Fibroblast of lung (primary cell): ENCODE data around the gene PEPD. TPM values are rescaled to one million over a fixed set of nuclear protein-coding genes. Genes with fewer than 3 reads are reported as not detected.

Source experiments
- DNase-seq, 2 donors: peaks; one replicate each; pipeline versions ENCODE4 v3.0.0 to v3.0.0-alpha.2; 2010; ENCODE audit warnings: low read depth in 2 of 2
- H2AFZ ChIP-seq: 2 replicates; pipeline ENCODE4 v1.5.1; 2012; ENCODE audit warnings: low read length, control low read depth, inconsistent platforms
- H3K27ac ChIP-seq: 2 replicates; pipeline ENCODE4 v1.5.1; 2011; ENCODE audit warnings: low read length, control low read depth; ENCODE audit not compliant: insufficient read depth
- H3K27me3 ChIP-seq: 2 replicates; pipeline ENCODE4 v1.5.1; 2011; ENCODE audit warnings: mild to moderate bottlenecking, low read length; ENCODE audit not compliant: control insufficient read depth, insufficient read depth
- H3K36me3 ChIP-seq: 2 replicates; pipeline ENCODE4 v1.5.1; 2011; ENCODE audit warnings: low read length; ENCODE audit not compliant: control insufficient read depth, insufficient read depth
- H3K4me1 ChIP-seq: 2 replicates; pipeline ENCODE4 v1.5.1; 2011; ENCODE audit warnings: low read length; ENCODE audit not compliant: control insufficient read depth, insufficient read depth; ENCODE audit errors: extremely low read depth
- H3K4me2 ChIP-seq: 2 replicates; pipeline ENCODE4 v1.5.1; 2011; ENCODE audit warnings: low read length, control low read depth; ENCODE audit not compliant: insufficient read depth; ENCODE audit errors: extremely low read depth
- H3K4me3 ChIP-seq, 4 experiments: fragments of 200-600 bp in 1 of 4; sonication (generic) in 1 of 4; replicated peaks in 1 of 4; 2 replicates each; pipeline ENCODE4 v1.5.1; 2011 to 2016; ENCODE audit warnings: low read length in 4 of 4, low read depth in 3 of 4, mild to moderate bottlenecking in 3 of 4, control low read depth in 2 of 4, inconsistent platforms in 1 of 4, mixed read lengths in 1 of 4; ENCODE audit not compliant: insufficient read depth in 1 of 4; ENCODE audit errors: control extremely low read depth in 1 of 4
- H3K79me2 ChIP-seq: 2 replicates; pipeline ENCODE4 v1.5.1; 2012; ENCODE audit warnings: mild to moderate bottlenecking, low read length, inconsistent platforms; ENCODE audit not compliant: control insufficient read depth, insufficient read depth
- H3K9ac ChIP-seq: 2 replicates; pipeline ENCODE4 v1.5.1; 2011; ENCODE audit warnings: mild to moderate bottlenecking, low read length, control low read depth; ENCODE audit not compliant: insufficient read depth
- H3K9me3 ChIP-seq: 2 replicates; pipeline ENCODE4 v1.5.1; 2012; ENCODE audit warnings: low read depth, low read length; ENCODE audit not compliant: control insufficient read depth, insufficient read depth
- H4K20me1 ChIP-seq: 2 replicates; pipeline ENCODE4 v1.5.1; 2011; ENCODE audit warnings: low read length; ENCODE audit not compliant: control insufficient read depth, insufficient read depth; ENCODE audit errors: extremely low read depth
- EZH2 ChIP-seq: IDR thresholded peaks from 2 replicates; pipeline ENCODE4 v1.5.1; 2012; ENCODE audit warnings: low read length, control low read depth, mild to moderate bottlenecking; ENCODE audit errors: missing control alignments
- polyA plus RNA-seq, 2 donors: library from polyadenylated mRNA; depleted of rRNA in 1 of 2; stranded (reverse) in 1 of 2; unstranded in 1 of 2; fragments of >200 nt; gene quantifications; 2 replicates each; pipeline ENCODE4 v1.2.1, GENCODE V29; 2011 to 2012; ENCODE audit warnings: missing spikeins in 1 of 2
- total RNA-seq: library from RNA; depleted of rRNA; stranded (reverse); fragments of >200 nt; gene quantifications from 2 replicates; pipeline ENCODE4 v1.2.1, GENCODE V29; 2014
- TF ChIP-seq, protein P1 (sequence below), 2 donors: IDR thresholded peaks in 1 of 2; conservative IDR thresholded peaks in 1 of 2; 1 replicate in 1 of 2; 2 replicates in 1 of 2; pipeline ENCODE4 v1.5.1; 2011 to 2012; ENCODE audit warnings: low read length in 2 of 2, control low read depth in 1 of 2, inconsistent platforms in 1 of 2, low read depth in 1 of 2, mild to moderate bottlenecking in 1 of 2

Gene PEPD
- total and polyA plus RNA-seq, 2 donors (not counting 1 experiment from before 2014, with no cell fraction given) = 59.8 to 81.9 TPM

DNA sequence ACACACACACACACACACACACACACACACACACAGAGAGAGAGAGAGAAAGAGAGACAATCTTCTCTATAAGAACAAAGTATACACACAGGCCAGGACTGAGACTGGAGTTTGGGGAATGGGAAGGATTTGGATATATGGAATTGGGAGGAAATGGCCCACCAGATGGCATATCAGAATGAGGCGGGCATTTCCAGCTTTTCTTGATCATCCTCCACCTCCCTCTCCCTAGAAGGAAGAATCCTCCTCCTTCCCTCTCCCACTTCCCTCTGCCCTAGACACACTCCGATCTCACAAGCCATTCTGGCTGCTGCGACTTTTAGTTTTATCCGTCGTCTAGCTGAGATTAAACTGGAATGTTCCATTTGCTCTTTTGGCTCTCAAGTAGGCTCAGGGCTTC lies 158.1 kb downstream of the PEPD start:
- Histone ChIP-seq H3K79me2 (no peaks in the 10 kb centered on the region), H4K20me1 (no peaks in the 10 kb centered on the region), H3K4me2 (no peak overlapping the region), H3K36me3 (no peaks in the 10 kb centered on the region), H3K9ac (no peak overlapping the region), H3K4me3 (no peak overlapping the region), H2AFZ (no peak overlapping the region), H3K9me3 (no peaks in the 10 kb centered on the region), H3K27me3 (peaks cover 3% of the 10 kb centered on the region), H3K4me1 (no peaks in the 10 kb centered on the region), H3K27ac (no peak overlapping the region)
- DNase-seq = no peak
- no peak for TF ChIP-seq EZH2
- TF ChIP-seq, protein P1, sequence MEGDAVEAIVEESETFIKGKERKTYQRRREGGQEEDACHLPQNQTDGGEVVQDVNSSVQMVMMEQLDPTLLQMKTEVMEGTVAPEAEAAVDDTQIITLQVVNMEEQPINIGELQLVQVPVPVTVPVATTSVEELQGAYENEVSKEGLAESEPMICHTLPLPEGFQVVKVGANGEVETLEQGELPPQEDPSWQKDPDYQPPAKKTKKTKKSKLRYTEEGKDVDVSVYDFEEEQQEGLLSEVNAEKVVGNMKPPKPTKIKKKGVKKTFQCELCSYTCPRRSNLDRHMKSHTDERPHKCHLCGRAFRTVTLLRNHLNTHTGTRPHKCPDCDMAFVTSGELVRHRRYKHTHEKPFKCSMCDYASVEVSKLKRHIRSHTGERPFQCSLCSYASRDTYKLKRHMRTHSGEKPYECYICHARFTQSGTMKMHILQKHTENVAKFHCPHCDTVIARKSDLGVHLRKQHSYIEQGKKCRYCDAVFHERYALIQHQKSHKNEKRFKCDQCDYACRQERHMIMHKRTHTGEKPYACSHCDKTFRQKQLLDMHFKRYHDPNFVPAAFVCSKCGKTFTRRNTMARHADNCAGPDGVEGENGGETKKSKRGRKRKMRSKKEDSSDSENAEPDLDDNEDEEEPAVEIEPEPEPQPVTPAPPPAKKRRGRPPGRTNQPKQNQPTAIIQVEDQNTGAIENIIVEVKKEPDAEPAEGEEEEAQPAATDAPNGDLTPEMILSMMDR (conservative IDR thresholded peaks at IDR 0.05 in 1 of 2, IDR thresholded peaks at IDR 0.05 in 1 of 2; ENCODE audit: low read depth in 1 of 2, low read length in 2 of 2) = no peak

- Histone ChIP-seq H3K27me3 (peaks cover 3% of the 10 kb centered on the region), H3K4me1 (no peaks in the 10 kb centered on the region), H4K20me1 (no peaks in the 10 kb centered on the region), H3K79me2 (no peaks in the 10 kb centered on the region), H2AFZ (no peak overlapping the region), H3K9ac (no peak overlapping the region), H3K27ac (no peak overlapping the region), H3K4me2 (no peak overlapping the region), H3K4me3 (no peak overlapping the region), H3K36me3 (no peaks in the 10 kb centered on the region), H3K9me3 (no peaks in the 10 kb centered on the region)
- TF ChIP-seq, protein P1 (conservative IDR thresholded peaks at IDR 0.05 in 1 of 2, IDR thresholded peaks at IDR 0.05 in 1 of 2; ENCODE audit: low read depth in 1 of 2, low read length in 2 of 2) = no peak
- TF ChIP-seq EZH2 = no peak
- DNase-seq = no peak
These were observed 158.9 kb downstream of the PEPD start for GRCh38 chr19:33362508-33363228.

- H3K9ac ChIP-seq = no peak overlapping the region
- no peaks in the 10 kb centered on the region for H3K4me1 ChIP-seq
- H3K79me2 ChIP-seq = no peaks in the 10 kb centered on the region
- no peak for DNase-seq
- no peaks in the 10 kb centered on the region for H3K9me3 ChIP-seq
- no peak overlapping the region for H3K27ac ChIP-seq
- H3K27me3 ChIP-seq = no peaks in the 10 kb centered on the region
- no peaks in the 10 kb centered on the region for H3K36me3 ChIP-seq
- TF ChIP-seq EZH2 = no peak
- TF ChIP-seq, protein P1 (conservative IDR thresholded peaks at IDR 0.05 in 1 of 2, IDR thresholded peaks at IDR 0.05 in 1 of 2; ENCODE audit: low read depth in 1 of 2, low read length in 2 of 2) = no peak
- H4K20me1 ChIP-seq = no peaks in the 10 kb centered on the region
- H3K4me2 ChIP-seq = no peak overlapping the region
- no peak overlapping the region for H3K4me3 ChIP-seq
- no peak overlapping the region for H2AFZ ChIP-seq
These were observed 162.0 kb downstream of the PEPD start for GRCh38 chr19:33359581-33359980.
